HS-5 (cell line): ENCODE results near the gene IDH3B.

Source experiments
- DNase-seq: peaks from one replicate; pipeline ENCODE4 v3.0.0-alpha.2; 2012; ENCODE audit warnings: low read depth

IDH3B gene

DNA sequence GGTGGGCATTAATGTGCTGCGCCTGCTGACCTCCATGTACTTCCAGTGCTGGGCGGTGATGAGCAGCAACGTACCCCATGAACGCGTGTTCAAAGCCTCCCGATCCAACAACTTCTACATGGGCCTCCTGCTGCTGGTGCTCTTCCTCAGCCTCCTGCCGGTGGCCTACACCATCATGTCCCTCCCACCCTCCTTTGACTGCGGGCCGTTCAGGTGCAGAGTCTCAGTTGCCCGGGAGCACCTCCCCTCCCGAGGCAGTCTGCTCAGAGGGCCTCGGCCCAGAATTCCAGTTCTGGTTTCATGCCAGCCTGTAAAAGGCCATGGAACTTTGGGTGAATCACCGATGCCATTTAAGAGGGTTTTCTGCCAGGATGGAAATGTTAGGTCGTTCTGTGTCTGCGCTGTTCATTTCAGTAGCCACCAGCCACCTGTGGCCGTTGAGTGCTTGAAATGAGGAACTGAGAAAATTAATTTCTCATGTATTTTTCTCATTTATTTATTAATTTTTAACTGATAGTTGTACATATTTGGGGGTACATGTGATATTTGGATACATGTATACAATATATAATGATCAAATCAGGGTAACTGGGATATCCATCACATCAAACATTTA, 46.8 kb downstream of the IDH3B start:
- no peak for DNase-seq

DNA sequence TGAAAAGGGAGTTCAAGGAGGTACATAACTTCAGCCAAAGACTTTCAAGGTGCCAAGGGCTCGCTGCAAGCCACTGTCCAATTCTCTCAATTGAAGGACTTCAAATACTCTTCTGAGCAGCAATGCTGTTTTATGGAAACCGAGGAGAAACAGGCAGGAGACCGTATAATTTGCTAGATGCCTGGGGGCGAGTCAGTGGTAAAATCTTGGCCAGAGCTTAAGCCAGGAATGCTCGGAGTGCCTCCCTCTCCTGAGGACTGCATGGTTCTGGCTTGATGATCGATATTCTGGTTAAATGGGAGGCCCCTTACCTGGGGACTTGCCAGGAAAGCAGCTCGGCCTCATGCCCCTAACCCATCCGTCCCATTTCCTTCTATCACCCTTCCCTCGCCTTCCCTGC, 47.4 kb downstream of the IDH3B start:
- no peak for DNase-seq

DNA sequence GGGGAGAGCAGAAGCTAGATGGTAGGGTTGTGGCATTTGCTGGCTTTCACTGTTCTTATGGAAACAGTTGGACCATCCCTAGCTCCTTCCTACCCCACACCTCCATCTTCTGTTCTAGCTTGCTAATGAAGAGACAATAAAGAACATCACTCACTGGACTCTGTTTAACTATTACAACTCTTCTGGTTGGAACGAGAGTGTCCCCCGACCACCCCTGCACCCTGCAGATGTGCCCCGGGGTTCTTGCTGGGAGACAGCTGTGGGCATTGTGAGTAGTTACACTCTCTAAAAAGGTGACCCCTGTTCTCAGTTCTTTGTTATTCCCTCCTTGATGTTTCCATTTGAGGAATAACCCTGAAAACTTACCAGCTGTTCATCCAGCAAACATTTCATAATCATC, 51.9 kb downstream of the IDH3B start:
- no peak for DNase-seq

DNA sequence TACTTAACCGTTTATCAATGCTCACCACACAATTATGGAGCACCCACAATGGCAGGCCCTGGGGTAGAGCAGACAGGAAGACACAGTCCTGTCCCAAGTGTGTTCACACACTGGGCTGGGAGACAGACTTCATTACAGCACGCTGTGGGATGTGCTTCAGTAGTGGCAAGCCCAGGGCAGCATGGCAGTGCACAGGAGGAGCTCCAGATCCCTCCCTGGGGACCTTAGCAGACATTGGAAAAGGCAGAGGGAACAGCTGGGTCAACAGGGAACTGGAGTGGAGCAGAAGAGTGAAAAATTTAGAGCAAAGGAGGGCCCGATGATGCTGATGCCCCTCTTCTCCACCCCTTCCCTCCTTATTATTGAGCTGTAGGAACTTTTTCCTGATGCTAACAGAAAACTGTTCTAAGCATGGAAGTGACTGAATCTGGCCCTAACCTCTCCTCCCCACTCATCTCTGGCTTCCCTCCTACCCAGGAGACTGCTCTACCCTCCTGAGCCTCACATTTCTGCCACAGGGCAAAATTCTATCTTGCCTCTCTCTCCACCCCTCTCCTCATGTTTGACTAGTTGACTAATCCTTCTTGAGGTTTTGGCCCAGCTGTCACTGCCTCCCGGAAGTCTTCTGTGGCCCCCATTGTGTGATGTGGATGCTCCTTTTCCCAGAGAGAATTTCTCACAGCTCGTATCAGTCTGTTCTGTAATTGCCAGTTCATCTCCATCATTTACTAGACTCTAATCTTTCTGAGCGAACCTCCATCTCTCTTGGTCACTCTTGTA, 52.9 kb downstream of the IDH3B start:
- DNase-seq, result no peak

DNA sequence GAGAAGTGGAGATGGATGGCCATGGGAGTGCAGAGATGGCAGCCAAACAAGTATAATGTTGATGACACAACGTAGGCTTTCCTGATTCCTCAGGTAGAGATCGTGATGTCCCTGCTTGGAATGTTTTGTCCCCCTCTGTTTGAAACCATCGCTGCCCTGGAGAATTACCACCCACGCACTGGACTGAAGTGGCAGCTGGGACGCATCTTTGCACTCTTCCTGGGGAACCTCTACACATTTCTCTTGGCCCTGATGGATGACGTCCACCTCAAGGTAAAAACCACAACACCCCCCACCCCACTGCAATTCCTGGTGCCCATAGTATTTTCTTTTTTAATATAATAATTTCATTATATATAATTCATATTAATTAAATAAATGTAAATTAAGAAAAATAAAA, 53.7 kb downstream of the IDH3B start:
- DNase-seq, result no peak
